MM.1S (cell line): ENCODE results near the gene XXYLT1.

Experiments
- DNase-seq: peaks from one replicate; pipeline ENCODE4 v3.0.0-alpha.2; 2015
- H2AFZ ChIP-seq: fragments of 300-600 bp; sonication (generic); 2 replicates; pipeline ENCODE4 v1.6.0; 2016; ENCODE audit warnings: antibody characterized with exemption, low read length
- H3F3A ChIP-seq: fragments of 300-600 bp; sonication (generic); 2 replicates; pipeline ENCODE4 v1.6.1; 2016; ENCODE audit warnings: mild to moderate bottlenecking, antibody characterized with exemption, low read length, moderate library complexity, mixed read lengths; ENCODE audit not compliant: insufficient read depth
- H3K27ac ChIP-seq: fragments of 300-600 bp; sonication (generic); 2 replicates; pipeline ENCODE4 v1.5.1; 2016; ENCODE audit warnings: mild to moderate bottlenecking, low read length
- H3K27me3 ChIP-seq: fragments of 300-600 bp; sonication (generic); replicated peaks from 2 replicates; pipeline ENCODE4 v1.6.0; 2016; ENCODE audit warnings: low read length; ENCODE audit not compliant: insufficient read depth
- H3K36me3 ChIP-seq: fragments of 300-600 bp; sonication (generic); replicated peaks from 2 replicates; pipeline ENCODE4 v1.6.1; 2016; ENCODE audit warnings: mild to moderate bottlenecking, low read length, mixed read lengths; ENCODE audit not compliant: insufficient read depth
- H3K4me1 ChIP-seq: fragments of 300-600 bp; sonication (generic); 2 replicates; pipeline ENCODE4 v1.6.1; 2016; ENCODE audit warnings: low read length, mixed read lengths
- H3K4me2 ChIP-seq: fragments of 300-600 bp; sonication (generic); 2 replicates; pipeline ENCODE4 v1.6.0; 2016; ENCODE audit warnings: low read depth, low read length
- H3K4me3 ChIP-seq: fragments of 300-600 bp; sonication (generic); 2 replicates; pipeline ENCODE4 v1.5.1; 2016; ENCODE audit warnings: low read length, mixed read lengths
- H3K79me2 ChIP-seq: fragments of 300-600 bp; sonication (generic); 2 replicates; pipeline ENCODE4 v1.6.1; 2016; ENCODE audit warnings: mixed run types, low read length, mixed read lengths
- H3K9ac ChIP-seq: fragments of 300-600 bp; sonication (generic); 2 replicates; pipeline ENCODE4 v1.6.1; 2016; ENCODE audit warnings: low read length, mixed read lengths
- H3K9me2 ChIP-seq: fragments of 300-600 bp; sonication (generic); replicated peaks from 2 replicates; pipeline ENCODE4 v1.6.1; 2016; ENCODE audit warnings: mild to moderate bottlenecking, low read length, mixed read lengths; ENCODE audit not compliant: insufficient read depth
- H3K9me3 ChIP-seq: fragments of 300-600 bp; sonication (generic); replicated peaks from 2 replicates; pipeline ENCODE4 v1.6.1; 2016; ENCODE audit warnings: mild to moderate bottlenecking, low read length, mixed read lengths; ENCODE audit not compliant: insufficient read depth
- H4K20me1 ChIP-seq: fragments of 300-600 bp; sonication (generic); 2 replicates; pipeline ENCODE4 v1.6.1; 2016; ENCODE audit warnings: mild to moderate bottlenecking, low read length, moderate library complexity, mixed read lengths; ENCODE audit not compliant: insufficient read depth
- EZH2 ChIP-seq: fragments of 300-600 bp; sonication (generic); optimal IDR thresholded peaks from 2 replicates; pipeline ENCODE3; 2017; ENCODE audit warnings: low read depth, mild to moderate bottlenecking, antibody characterized with exemption, low read length, mixed read lengths
- EZH2phosphoT487 ChIP-seq: fragments of 300-600 bp; sonication (generic); IDR thresholded peaks from 2 replicates; pipeline ENCODE4 v1.6.1; 2018; ENCODE audit warnings: antibody characterized with exemption, low read length
- TF ChIP-seq, protein P1 (sequence below): fragments of 300-600 bp; sonication (generic); IDR thresholded peaks from 2 replicates; pipeline ENCODE4 v1.5.1; 2016; ENCODE audit warnings: antibody characterized with exemption, low read length, mixed read lengths

Gene XXYLT1

DNA sequence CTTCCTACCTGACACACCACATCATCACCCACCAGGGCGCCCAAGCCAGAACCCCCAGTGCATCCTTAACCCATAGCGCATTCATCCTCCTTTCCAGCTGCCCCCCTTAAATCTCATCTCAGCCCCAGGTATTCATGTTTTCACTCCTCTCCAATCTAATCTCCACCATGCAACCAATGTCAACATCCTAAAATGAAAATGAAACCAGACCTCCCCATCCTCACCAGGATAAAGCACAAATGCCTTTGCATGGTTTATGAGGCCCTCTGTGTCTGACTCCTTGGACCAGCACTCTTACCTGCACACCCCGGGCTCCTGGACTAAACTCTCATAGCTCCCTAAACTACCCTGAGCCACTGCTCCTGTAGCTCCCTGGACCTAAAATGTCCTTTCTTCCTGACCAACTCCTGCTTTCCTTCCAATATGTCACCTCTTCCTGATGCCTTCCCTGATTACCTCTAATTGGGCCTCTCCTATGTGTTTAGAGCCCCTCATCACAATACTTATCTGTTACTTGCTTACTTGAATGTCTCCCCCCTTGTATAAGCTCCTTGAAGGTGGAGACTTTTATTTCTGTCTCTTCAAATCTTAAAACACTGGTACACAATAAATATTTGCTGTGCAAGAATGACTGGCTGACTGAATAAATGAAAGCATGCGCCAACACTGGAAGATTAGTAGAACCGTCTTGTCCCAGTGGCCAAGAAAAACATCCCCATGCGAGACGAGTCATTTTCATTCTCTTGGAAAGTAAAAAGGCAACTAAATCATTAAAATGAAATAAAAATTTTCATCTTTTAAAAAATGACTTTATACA lies 142.5 kb downstream of the XXYLT1 start:
- H3K9ac ChIP-seq, result no peak overlapping the region
- no peaks in the 10 kb centered on the region for H3K9me2 ChIP-seq
- H3K4me2 ChIP-seq, result peak overlapping the region; percentile 33; the same call in 1 of the 2 replicates
- H3K27ac ChIP-seq, result no peak overlapping the region
- no peaks in the 10 kb centered on the region for H3K36me3 ChIP-seq
- no peaks in the 10 kb centered on the region for H3K9me3 ChIP-seq
- peak; percentile 45 for DNase-seq
- no peaks in the 10 kb centered on the region for H3K79me2 ChIP-seq
- no peak overlapping the region for H3K4me3 ChIP-seq
- H3F3A ChIP-seq, result no peaks in the 10 kb centered on the region
- H3K4me1 ChIP-seq, result peaks cover 8% of the 10 kb centered on the region; the same call in 1 of the 2 replicates
- TF ChIP-seq, protein P1, sequence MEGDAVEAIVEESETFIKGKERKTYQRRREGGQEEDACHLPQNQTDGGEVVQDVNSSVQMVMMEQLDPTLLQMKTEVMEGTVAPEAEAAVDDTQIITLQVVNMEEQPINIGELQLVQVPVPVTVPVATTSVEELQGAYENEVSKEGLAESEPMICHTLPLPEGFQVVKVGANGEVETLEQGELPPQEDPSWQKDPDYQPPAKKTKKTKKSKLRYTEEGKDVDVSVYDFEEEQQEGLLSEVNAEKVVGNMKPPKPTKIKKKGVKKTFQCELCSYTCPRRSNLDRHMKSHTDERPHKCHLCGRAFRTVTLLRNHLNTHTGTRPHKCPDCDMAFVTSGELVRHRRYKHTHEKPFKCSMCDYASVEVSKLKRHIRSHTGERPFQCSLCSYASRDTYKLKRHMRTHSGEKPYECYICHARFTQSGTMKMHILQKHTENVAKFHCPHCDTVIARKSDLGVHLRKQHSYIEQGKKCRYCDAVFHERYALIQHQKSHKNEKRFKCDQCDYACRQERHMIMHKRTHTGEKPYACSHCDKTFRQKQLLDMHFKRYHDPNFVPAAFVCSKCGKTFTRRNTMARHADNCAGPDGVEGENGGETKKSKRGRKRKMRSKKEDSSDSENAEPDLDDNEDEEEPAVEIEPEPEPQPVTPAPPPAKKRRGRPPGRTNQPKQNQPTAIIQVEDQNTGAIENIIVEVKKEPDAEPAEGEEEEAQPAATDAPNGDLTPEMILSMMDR, result no peak
- no peak for TF ChIP-seq EZH2phosphoT487
- no peak for TF ChIP-seq EZH2
- no peaks in the 10 kb centered on the region for H3K27me3 ChIP-seq
- H2AFZ ChIP-seq, result peak overlapping the region; percentile 43
- H4K20me1 ChIP-seq, result no peaks in the 10 kb centered on the region

DNA sequence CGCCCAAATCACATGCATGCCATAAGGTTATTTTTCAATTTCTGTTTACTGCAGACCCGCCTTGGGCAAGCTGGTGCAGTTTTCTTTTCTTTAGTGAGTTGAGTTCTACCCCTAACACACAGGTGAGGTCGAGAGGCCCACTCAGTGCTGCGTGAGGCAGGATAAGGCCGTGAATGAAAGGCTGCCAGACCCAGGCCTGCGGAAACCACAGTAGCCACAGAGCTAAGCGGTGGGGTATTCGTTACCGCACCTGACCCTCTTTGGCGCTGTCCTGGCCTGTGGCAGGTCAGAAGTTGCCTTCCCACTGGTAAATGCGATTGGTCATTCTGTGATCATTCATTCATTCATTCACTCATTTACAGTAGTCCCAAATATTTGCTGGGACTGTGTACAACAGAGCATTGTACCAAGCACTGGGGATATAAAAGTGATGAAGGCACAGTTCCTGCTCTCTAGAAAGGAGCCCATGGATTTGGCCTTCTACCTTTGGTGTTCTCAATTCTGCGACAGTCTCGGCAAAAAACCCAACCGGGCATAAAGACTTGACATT lies 144.8 kb downstream of the XXYLT1 start:
- TF ChIP-seq, protein P1, result no peak
- TF ChIP-seq EZH2phosphoT487 (no peak), EZH2 (no peak)
- Histone ChIP-seq H3K36me3 (no peaks in the 10 kb centered on the region), H4K20me1 (no peaks in the 10 kb centered on the region), H3K79me2 (no peaks in the 10 kb centered on the region), H3K27ac (no peak overlapping the region), H3K27me3 (no peaks in the 10 kb centered on the region), H3K4me1 (peaks cover 8% of the 10 kb centered on the region; the same call in 1 of the 2 replicates), H3K9me3 (no peaks in the 10 kb centered on the region), H3K9me2 (no peaks in the 10 kb centered on the region), H3K9ac (no peak overlapping the region), H3K4me2 (no peak overlapping the region), H3K4me3 (no peak overlapping the region), H2AFZ (no peak overlapping the region), H3F3A (no peaks in the 10 kb centered on the region)
- no peak for DNase-seq

DNA sequence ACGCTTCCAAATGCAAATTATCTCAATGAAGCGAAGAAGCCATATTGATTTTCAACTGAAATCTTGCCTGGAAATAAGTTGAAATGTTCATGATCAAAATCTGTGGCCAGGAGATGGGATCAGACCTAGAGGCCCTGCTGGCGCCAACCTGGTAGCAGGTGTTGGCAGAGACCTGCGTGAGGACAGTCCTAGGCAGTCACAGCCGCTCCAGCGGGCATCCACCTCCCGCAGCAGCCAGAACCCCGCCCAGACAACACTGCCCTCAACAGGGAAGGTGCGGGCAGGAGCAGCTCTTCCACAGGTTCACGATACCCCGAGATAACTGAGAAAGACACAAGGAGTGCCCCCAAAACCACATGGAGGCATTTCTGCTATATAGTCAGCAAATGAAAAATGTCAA lies 145.3 kb downstream of the XXYLT1 start:
- H3K9ac ChIP-seq, result no peak overlapping the region

More for the DNA sequence above, 145.3 kb downstream of the XXYLT1 start:
- TF ChIP-seq EZH2 (no peak), EZH2phosphoT487 (no peak)
- TF ChIP-seq, protein P1, result no peak
- no peaks in the 10 kb centered on the region for H3K79me2 ChIP-seq
- H3K27me3 ChIP-seq, result no peaks in the 10 kb centered on the region
- H2AFZ ChIP-seq, result no peak overlapping the region
- no peaks in the 10 kb centered on the region for H3K9me3 ChIP-seq
- peaks cover 8% of the 10 kb centered on the region; the same call in 1 of the 2 replicates for H3K4me1 ChIP-seq
- no peaks in the 10 kb centered on the region for H3F3A ChIP-seq
- no peaks in the 10 kb centered on the region for H4K20me1 ChIP-seq
- no peak overlapping the region for H3K4me3 ChIP-seq
- no peak overlapping the region for H3K27ac ChIP-seq
- no peak for DNase-seq
- H3K4me2 ChIP-seq, result no peak overlapping the region
- H3K9me2 ChIP-seq, result no peaks in the 10 kb centered on the region
- H3K36me3 ChIP-seq, result no peaks in the 10 kb centered on the region
